Lower leg skin (tissue), 4 donors: Measurements from ENCODE around the gene NCOA1. TPM values are rescaled to one million over a fixed set of nuclear protein-coding genes. Genes with fewer than 3 reads are reported as not detected.

Source experiments
- DNase-seq, 2 donors: peaks; one replicate each; pipeline ENCODE4 v3.0.0-alpha.2; 2019; ENCODE audit warnings: low spot score in 2 of 2
- H3K4me3 ChIP-seq: fragments of 200-600 bp; sonication (generic); 2 replicates; pipeline ENCODE4 v1.5.1; 2017; ENCODE audit warnings: mild to moderate bottlenecking, low read depth; ENCODE audit not compliant: poor library complexity, severe bottlenecking
- POLR2A ChIP-seq, 2 donors: fragments of 450-650 bp; IDR thresholded peaks; one replicate each; pipeline ENCODE4 v1.6.1; 2016 to 2017; ENCODE audit warnings: antibody characterized with exemption in 2 of 2, mild to moderate bottlenecking in 1 of 2, moderate library complexity in 1 of 2
- WGBS, 2 donors: methylation state at CpG; one replicate each; pipeline ENCODE4 v1.1.5; 2018; 5-methylcytosine and 5-hydroxymethylcytosine counted together
- intact Hi-C: fragments of 100-400 bp; cut with DNase I; formaldehyde crosslinking; loops from one replicate; pipeline ENCODE4 v1.15.0; 2023; ENCODE audit warnings: low total_unique reads
- total RNA-seq, 4 donors: library from RNA; depleted of rRNA; stranded (reverse); fragments of >200 nt; gene quantifications; one replicate each; pipeline ENCODE4 v1.1.0, GENCODE V29; 2016
- TF ChIP-seq, protein P1 (sequence below), 3 donors: fragments of 450-650 bp; IDR thresholded peaks; one replicate each; pipeline ENCODE4 v1.5.1; 2016; ENCODE audit warnings: antibody characterized with exemption in 3 of 3, mild to moderate bottlenecking in 3 of 3, moderate library complexity in 2 of 3

The NCOA1 gene
- total RNA-seq, 4 donors from 2014 or later = 37.9 to 50.1 (median 45.0) TPM

GRCh38 chr2:24809316-24810007 lies 318.4 kb downstream of the NCOA1 start:
- intact Hi-C loops = no loop called here
- no peak for DNase-seq
- 86 to 88% methylated on average over 4 of the region's 4 CpGs for whole genome bisulfite sequencing, 2 donors
- TF ChIP-seq, protein P1, sequence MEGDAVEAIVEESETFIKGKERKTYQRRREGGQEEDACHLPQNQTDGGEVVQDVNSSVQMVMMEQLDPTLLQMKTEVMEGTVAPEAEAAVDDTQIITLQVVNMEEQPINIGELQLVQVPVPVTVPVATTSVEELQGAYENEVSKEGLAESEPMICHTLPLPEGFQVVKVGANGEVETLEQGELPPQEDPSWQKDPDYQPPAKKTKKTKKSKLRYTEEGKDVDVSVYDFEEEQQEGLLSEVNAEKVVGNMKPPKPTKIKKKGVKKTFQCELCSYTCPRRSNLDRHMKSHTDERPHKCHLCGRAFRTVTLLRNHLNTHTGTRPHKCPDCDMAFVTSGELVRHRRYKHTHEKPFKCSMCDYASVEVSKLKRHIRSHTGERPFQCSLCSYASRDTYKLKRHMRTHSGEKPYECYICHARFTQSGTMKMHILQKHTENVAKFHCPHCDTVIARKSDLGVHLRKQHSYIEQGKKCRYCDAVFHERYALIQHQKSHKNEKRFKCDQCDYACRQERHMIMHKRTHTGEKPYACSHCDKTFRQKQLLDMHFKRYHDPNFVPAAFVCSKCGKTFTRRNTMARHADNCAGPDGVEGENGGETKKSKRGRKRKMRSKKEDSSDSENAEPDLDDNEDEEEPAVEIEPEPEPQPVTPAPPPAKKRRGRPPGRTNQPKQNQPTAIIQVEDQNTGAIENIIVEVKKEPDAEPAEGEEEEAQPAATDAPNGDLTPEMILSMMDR (IDR thresholded peaks at IDR 0.05) = no peak
- TF ChIP-seq POLR2A (IDR thresholded peaks at IDR 0.05) = no peak
- no peak overlapping the region for H3K4me3 ChIP-seq

GRCh38 chr2:24813691-24814137 lies 322.7 kb downstream of the NCOA1 start:
- TF ChIP-seq, protein P1 (IDR thresholded peaks at IDR 0.05) = no peak
- TF ChIP-seq POLR2A (IDR thresholded peaks at IDR 0.05) = no peak
- intact Hi-C loops = no loop called here
- 99% methylated on average over 4 of the region's 4 CpGs for WGBS, 2 donors
- no peak overlapping the region for H3K4me3 ChIP-seq
- DNase-seq = no peak

- TF ChIP-seq, protein P1 (IDR thresholded peaks at IDR 0.05) = no peak
- TF ChIP-seq POLR2A (IDR thresholded peaks at IDR 0.05) = no peak
- DNase-seq = no peak
- intact Hi-C loops = no loop called here
- WGBS, 2 donors = 90 to 96% methylated on average over 4 of the region's 4 CpGs
- no peak overlapping the region for H3K4me3 ChIP-seq
These were observed 323.5 kb downstream of the NCOA1 start for GRCh38 chr2:24814516-24814915.

DNA sequence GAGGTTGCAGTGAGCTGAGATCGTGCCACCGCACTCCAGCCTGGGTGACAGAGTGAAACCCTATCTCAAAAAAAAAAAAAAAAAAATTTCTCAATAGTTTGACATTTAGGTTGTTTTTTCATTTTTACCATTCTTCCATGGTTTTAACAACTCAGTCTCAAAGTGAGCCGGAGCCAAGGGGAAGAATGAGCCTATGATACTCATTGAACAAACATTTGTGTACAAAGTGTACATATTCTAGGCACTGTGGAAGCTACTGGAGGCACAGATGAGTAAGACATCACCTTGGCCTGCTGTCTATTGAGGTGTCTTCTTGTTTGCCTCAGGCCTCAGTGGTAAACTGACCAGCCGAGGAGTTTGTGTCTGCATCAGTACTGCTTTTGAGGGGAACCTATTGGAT lies 324.1 kb downstream of the NCOA1 start:
- no peak overlapping the region for H3K4me3 ChIP-seq
- intact Hi-C loops = no loop called here
- DNase-seq = no peak
- 95 to 96% methylated on average over 4 of the region's 4 CpGs for WGBS, 2 donors
- TF ChIP-seq POLR2A (IDR thresholded peaks at IDR 0.05) = no peak
- TF ChIP-seq, protein P1 (IDR thresholded peaks at IDR 0.05) = no peak

DNA sequence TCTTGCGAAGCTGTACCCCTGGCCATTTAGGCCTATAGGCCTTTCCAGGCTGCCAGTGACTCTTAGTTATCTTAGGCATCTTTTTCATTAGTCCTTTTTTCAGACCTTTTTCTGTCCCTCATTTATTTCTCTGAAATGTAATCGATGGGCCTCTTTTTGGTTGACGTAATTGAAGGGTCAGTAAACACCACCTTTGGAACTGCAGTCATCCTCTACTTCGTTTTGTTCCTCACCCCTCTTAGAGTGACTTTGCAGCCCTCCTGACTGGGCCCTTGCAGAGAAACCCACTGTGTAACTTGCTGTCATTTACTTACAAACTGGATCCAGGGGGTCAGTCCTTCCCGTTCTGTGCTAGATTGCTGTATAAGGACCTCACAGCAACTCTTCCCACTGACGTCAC lies 325.4 kb downstream of the NCOA1 start:
- H3K4me3 ChIP-seq = no peak overlapping the region
- 92 to 95% methylated on average over 6 of the region's 6 CpGs for WGBS, 2 donors
- TF ChIP-seq, protein P1 (IDR thresholded peaks at IDR 0.05) = no peak
- no peak for TF ChIP-seq POLR2A (IDR thresholded peaks at IDR 0.05)
- DNase-seq = no peak
- intact Hi-C loops = no loop called here

DNA sequence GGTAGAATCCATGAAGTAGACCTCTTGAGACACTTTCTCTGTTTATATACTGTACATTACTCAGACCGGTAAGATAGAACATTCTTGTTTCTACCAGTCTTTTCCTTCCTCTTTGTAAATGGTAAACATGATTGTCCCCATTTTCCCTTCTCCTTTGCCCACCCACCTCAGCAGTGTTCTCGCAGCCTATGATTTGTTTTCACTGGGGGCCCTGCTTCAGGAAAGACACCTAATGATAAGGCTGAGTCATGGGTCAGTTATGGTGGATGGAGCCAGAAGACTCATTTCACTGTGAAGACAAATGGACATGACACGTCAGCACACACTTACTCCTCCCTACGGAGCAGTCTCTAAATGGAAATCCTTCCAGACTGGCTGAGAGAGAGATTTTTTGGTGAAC lies 325.8 kb downstream of the NCOA1 start:
- intact Hi-C loops = no loop called here
- no peak overlapping the region for H3K4me3 ChIP-seq
- 86 to 94% methylated on average over 4 of the region's 4 CpGs for WGBS, 2 donors
- no peak for DNase-seq
- no peak for TF ChIP-seq POLR2A (IDR thresholded peaks at IDR 0.05)
- TF ChIP-seq, protein P1 (IDR thresholded peaks at IDR 0.05) = no peak
